Activated CD4-positive, alpha-beta T cell treated with anti-CD3 and anti-CD28 coated beads, Interleukin-2, Interleukin-6, amounts not matched to agents 100 ng/mL and 50 ng/mL, durations not matched to agents 16 hours and 8 hours (primary cell): Measurements from ENCODE around the gene CXCL8.
"Not testable (repeated sequence)": the region's sequence is repeated elsewhere in the genome, so short reads cannot be mapped to it uniquely, and the experiment has no call there.

ENCODE experiments used
- DNase-seq: peaks from one replicate; pipeline ENCODE4 v3.0.0-alpha.2; 2020

Gene CXCL8

GRCh38 chr4:73740353-73740778 lies at the start of gene CXCL8:
TSS of gene CXCL8 (plus strand) at chr4:73740569. CDS start at chr4:73740659, 90 bp downstream.
- no peak for DNase-seq

DNA sequence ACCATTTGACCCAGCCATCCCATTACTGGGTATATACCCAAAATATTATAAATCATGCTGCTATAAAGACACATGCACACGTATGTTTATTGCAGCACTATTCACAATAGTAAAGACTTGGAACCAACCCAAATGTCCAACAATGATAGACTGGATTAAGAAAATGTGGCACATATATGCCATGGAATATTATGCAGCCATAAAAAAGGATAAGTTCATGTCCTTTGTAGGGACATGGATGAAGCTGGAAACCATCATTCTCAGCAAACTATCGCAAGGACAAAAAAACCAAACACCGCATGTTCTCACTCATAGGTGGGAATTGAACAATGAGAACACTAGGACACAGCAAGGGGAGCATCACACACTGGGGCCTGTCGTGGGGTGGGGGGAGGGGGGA lies 49.2 kb upstream of the CXCL8 start:
- not testable (repeated sequence) for DNase-seq

GRCh38 chr4:73691759-73692158 lies 48.6 kb upstream of the CXCL8 start:
- DNase-seq: no peak

- no peak for DNase-seq
These were observed 48.1 kb upstream of the CXCL8 start for GRCh38 chr4:73692254-73692653.

- no peak for DNase-seq
These were observed 47.7 kb upstream of the CXCL8 start for GRCh38 chr4:73692701-73693100.

- DNase-seq: no peak
These were observed 46.6 kb upstream of the CXCL8 start for GRCh38 chr4:73693811-73694210.

- DNase-seq: no peak
These were observed 42.2 kb upstream of the CXCL8 start for GRCh38 chr4:73698217-73698616.

DNA sequence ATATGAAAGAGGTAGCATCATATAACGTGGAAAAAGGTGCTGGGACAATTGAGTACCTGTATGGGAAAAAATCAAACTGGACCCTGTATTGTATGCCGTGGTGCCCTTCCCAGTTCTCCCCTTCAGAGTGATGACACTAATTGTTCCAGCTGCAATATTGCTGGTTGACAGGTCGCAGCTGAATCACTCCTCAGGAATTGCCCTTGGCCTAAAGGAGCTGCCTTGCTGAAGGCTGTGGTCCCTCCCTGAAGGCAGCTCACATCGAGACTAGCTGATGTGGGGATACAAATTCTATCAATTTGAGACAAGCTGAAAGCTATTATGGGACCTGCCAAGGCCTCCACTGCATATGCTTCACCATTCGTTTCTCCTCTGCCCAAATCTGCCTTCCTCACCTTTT lies 39.3 kb upstream of the CXCL8 start:
- no peak for DNase-seq

DNA sequence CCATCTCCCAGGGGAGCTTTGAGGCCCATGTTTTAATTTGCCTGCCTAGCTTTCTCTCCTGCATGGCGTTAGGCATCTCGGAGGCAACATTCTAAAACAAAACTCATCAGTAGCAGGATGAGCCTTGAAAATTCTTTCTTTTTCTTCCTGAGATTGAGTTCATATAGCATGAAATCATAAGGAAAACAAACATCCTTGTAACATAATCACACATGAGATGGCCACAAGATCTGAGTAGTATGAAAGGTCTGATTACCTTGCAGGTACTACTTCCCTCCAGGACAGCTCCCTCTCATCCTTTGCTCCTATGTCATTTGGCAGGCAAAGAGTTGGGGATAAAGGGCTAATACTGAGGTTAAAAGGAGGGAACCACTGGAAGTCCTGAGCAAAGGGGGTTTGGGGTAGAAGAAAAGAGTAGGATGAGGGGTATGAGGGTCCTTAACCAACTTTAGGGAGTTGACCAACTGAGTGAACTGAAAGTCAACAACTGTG lies 37.5 kb upstream of the CXCL8 start:
- DNase-seq: no peak

DNA sequence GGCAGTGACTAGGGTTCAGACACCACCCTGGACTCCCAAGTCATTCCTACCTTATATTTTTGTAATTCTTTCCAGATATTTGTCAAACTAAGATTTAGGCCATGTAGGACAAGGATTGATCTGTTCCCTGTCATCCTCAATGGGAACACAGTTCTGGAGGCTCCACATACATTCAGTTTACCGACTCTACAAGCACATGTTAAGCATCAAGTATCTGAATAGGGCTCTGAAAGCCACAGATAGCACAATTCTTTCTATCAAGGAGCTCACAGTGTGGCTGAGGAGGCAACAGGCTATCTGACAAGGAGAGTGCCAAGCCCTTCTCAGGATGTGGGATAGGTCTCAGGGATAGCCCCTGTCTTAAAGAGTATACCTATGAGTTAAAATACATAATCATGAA lies 37.0 kb upstream of the CXCL8 start:
- DNase-seq: no peak

DNA sequence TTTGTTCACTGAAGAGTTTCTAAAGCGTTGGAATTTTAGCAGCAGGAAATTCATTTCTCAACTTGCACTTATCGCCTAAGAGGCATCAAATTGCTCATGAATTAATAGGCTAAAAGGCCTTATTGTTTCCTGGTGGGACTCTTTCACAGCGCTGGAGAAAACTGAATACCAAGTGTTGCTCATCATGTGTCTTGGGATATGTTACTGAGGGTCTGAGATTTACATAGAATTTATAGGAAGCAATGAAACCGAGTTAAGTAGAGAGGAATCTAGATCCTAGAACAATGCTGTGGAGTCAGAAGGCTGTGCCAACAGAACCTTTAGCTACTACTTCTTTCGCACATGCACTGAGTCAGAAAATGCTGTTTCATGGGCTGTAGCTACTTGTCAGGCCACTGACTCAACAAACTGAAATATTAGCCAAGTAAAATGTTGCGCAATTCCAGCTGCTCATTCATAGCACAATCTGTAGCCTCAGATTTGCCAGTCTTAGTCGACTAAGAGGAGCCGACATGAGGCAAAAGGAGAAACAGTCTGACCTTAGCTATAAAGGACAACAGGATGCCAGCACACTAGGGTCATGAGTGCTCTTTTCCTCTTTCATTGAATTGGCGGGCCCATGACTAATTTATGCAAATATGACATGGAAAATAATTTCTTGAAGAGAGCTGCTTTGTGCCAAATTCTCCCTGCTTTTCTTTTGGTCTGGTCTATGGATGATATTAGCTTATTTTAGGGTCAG lies 35.9 kb upstream of the CXCL8 start:
- DNase-seq: peak; percentile 75

DNA sequence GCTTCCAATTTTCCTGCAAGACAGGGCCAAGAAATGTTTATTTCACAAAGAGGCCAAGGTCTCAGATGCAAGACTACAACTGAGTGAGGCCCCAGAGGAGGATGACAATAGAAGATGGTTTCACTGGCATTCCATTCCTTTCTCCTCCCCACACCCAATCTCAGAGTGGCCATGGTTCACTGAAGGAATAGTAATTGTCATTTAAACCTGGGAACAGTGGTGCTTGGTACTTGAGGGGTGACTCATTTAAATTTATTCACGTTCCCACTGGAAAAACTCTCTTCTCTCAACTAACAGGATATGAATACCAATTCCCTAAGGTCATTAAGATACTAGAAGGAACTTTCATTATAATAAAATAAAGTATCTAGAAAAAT lies 35.3 kb upstream of the CXCL8 start:
- DNase-seq: no peak

DNA sequence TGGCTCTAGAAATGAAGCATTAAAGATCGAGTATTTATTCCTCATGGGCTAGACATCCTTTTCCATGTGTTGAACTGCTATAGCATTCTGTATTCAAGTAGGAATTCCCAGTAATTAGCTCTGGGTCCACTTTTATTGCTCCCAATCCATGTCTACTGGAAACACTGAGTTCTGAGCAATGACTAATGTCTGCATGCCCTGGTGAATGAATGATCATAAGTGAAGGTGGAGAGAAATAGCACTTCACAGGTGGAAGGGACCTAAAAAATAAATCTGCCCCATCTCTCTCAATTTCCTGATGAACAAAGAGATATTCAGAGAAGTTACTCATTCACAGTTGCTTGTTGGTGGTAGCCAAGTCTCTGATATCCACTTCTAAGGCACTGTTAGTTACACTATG lies 34.6 kb upstream of the CXCL8 start:
- no peak for DNase-seq

DNA sequence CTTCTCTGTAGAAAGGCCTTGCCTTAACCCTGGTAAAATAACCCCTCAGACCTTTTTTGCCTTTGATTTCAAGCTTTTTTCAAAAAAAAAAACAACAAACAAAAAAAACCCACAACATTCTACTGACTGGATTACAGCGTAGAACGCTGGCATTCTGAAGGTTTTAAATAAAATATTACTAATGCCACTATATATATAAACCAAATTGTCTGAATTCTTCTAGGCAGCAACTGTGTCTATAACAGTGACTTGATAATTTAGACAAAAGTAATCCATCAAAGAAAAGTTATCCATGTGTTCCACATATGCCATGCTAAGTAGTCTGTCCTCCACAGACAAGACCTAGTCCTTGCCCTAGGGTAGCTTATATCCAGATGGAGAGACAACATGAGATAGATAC lies 33.6 kb upstream of the CXCL8 start:
- DNase-seq: no peak

DNA sequence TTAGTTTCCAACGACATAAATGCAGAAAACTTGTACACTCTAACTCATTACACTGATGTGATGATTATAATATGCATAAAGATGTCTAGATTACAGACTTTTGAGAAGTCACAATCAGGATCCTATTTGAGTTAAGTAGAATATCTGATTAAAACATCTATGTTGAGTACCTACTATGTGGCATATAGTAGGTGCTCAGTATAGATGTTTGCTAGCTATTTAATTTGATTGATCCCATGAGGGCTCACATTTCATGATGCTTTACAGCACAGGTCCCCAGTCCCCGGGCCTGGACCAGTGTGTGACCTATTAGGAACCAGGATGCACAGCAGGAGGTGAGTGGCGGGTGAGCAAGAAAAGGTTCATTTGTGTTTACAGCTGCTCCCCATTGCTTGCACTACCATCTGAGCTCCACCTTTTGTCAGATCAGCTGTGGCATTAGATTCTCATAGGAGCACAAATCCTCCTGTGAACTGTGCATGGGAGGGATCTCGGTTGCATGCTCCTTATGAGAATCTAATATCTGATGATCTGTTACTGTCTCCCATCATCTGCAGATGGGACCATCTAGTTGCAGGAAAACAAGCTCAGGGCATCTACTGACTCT lies 33.0 kb upstream of the CXCL8 start:
- DNase-seq: no peak

GRCh38 chr4:73707918-73708577 lies 32.3 kb upstream of the CXCL8 start:
- DNase-seq: peak; percentile 49

DNA sequence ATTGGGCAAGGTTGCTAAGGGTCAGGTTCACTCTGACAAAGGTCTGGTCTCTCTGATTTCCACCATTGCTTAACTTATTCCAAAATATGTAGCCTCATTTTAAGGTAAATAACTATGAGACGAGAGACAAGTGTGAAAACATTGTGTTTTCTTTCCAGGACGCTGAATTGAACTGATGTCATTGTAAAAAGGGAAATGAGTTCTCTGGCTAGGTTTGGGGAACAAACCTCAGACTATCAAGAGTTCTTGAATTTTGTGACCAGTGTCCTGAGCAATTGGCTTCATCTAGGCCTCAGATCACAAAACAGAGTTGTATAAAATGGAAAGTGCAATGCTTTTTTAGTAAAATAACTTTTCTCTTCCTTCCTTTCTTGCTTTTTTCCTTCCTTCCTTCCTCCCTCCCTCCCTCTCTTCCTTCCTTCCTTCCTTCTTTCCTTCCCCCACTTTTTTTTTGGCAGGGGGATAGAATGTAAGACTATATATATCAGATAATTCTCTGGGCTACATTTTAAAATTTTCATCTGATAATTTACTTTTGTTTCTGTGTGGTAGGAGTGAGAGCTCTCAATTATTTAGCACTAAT lies 30.8 kb upstream of the CXCL8 start:
- DNase-seq: no peak

DNA sequence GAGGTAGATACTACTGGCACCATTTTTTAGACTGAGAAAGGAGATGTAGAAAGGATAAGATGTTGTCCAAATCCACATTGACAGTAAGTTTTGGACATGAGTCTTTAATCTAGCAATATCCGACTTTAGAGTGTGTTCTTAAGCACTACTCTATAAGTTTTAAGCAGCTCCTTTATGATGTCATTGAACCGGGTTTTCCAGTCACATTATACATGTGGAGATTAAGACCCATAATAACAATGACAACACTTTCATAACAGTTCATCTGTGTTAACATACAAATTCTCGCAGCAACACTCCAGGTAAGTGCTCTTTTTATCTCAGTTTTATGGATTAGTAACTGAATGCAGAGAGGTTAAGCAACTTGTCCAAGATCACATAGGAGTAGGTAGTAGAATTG lies 30.3 kb upstream of the CXCL8 start:
- DNase-seq: no peak

DNA sequence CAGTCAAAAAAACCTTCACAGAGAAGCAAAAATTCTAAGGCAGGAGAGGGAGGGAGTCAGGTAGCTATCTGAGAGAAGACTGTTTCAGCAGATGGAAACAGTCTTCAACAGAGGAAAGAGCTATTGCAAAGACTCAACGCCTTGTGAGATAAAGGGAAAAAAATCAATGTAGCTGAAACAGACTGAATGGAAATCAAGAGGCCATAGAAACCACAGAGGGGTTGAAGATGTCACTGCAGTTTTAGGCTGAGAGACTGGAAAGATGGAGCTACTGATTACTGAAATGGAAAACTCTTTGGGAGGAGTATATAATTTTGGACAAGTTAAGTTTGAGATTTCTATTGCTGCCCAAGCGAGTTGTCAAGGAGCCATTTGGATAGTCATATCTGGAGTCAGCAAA lies 28.4 kb upstream of the CXCL8 start:
- DNase-seq: no peak

DNA sequence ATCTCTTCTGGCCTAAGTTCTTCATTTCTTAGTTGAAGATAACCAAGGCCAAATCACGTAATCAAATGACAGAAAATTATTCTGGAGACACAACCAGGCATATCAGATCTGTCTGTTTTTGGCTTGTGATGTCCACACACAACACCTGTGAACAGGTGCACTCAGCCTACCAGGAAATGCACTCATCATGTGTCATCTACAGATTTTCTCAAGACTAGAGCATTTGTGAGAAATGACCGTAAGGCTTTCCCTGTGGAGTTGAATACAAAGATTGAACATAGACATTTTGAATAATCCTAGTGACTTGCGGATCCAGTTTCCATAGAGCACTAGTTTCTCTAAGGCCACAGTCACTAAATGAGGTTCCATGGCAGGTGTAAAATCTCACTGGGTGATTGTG lies 26.7 kb upstream of the CXCL8 start:
- no peak for DNase-seq

DNA sequence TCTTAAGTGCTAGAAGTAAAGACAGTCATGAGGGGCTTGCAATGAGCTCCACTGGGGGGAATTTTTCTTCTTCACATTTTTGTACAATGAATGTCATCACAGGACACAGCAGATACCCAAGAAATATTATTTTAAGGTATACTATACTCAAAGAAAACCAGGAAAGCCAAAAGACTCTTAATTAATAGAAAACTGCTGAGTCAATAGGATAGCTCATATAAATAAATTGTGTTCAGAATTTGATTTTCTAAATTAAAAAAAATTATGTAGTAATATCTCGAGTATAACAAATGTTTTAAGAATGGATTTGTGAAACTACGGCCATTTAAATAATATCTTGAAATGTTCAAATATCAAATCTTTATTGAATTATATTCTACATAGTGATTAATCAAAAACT lies 25.7 kb upstream of the CXCL8 start:
- no peak for DNase-seq

DNA sequence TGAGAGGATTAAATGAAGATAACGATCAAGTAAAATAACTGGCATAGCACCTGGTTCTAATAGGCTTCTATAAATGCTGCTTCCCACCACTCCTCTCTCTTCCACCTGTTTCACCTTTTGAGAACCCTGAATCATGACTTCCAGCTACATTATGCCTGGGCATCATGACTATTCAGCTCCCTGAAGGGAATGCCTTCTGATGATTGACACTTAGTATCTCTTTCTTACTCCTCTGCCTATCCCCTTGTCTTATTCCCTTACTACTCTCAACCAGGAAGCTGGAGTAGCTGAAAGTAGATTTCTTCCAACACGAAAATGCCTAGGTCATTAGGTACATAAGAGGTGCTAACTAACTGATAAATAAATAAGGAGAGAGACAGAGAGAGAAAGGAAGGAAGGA lies 24.7 kb upstream of the CXCL8 start:
- no peak for DNase-seq
